H1 (cell line): Measurements from ENCODE around the gene TRIM29. TPM values are rescaled to one million over a fixed set of nuclear protein-coding genes. Genes with fewer than 3 reads are reported as not detected.
A peak's percentile ranks its signal among the peaks of the same experiment; 100 is the strongest.

Experiments used
- CTCF ChIA-PET: fragments of 300-600 bp; sonication (Branson Sonifier 250); formaldehyde crosslinking; loops from one replicate; lab custom pipeline; 2021; ENCODE audit not compliant: partially characterized antibody; lab: Charles Lee
- POLR2A ChIA-PET: fragments of 300-600 bp; sonication (Branson Sonifier 250); formaldehyde crosslinking; loops from one replicate; lab custom pipeline; 2021; ENCODE audit warnings: inconsistent platforms; ENCODE audit not compliant: partially characterized antibody; lab: Charles Lee
- DNase-seq, 2 experiments: peaks; one replicate each; pipeline versions ENCODE4 v3.0.0 to v3.0.0-alpha.2; 2010 to 2022; ENCODE audit warnings: low spot score in 2 of 2, low read depth in 1 of 2, mixed read lengths in 1 of 2
- FAIRE-seq: peaks from 2 replicates; lab custom pipeline; 2011; peaks lifted over from hg19 to GRCh38; lab: Jason Lieb, UNC
- H2AFZ ChIP-seq: 2 replicates; pipeline ENCODE4 v1.8.1; 2012; ENCODE audit warnings: low read length, inconsistent platforms
- H2AK5ac ChIP-seq: 2 replicates; pipeline ENCODE4 v1.6.1; 2013; ENCODE audit warnings: low read depth, low read length
- H2BK120ac ChIP-seq: replicated peaks from 2 replicates; pipeline ENCODE3; 2013; ENCODE audit warnings: low read depth, low read length, inconsistent platforms
- H2BK12ac ChIP-seq: 2 replicates; pipeline ENCODE4 v1.6.1; 2013; ENCODE audit warnings: low read depth, low read length
- H2BK15ac ChIP-seq: 2 replicates; pipeline ENCODE4 v1.6.1; 2013; ENCODE audit warnings: low read length
- H2BK20ac ChIP-seq: 2 replicates; pipeline ENCODE4 v1.6.1; 2013; ENCODE audit warnings: low read length
- H2BK5ac ChIP-seq: 2 replicates; pipeline ENCODE4 v1.6.1; 2013; ENCODE audit warnings: low read depth, low read length
- H3K14ac ChIP-seq: 2 replicates; pipeline ENCODE4 v1.6.1; 2013; ENCODE audit warnings: inconsistent platforms; ENCODE audit not compliant: insufficient read length
- H3K18ac ChIP-seq: 2 replicates; pipeline ENCODE4 v1.6.1; 2013; ENCODE audit warnings: low read length; ENCODE audit errors: extremely low read depth
- H3K23ac ChIP-seq: 2 replicates; pipeline ENCODE4 v1.6.1; 2013; ENCODE audit warnings: inconsistent platforms; ENCODE audit not compliant: insufficient read length
- H3K23me2 ChIP-seq: 2 replicates; pipeline ENCODE4 v1.6.1; 2013; ENCODE audit warnings: low read depth, low read length
- H3K27ac ChIP-seq: 2 replicates; pipeline ENCODE4 v1.6.1; 2011; ENCODE audit warnings: low read depth, low read length, inconsistent platforms
- H3K27me3 ChIP-seq, 4 experiments: replicated peaks in 1 of 4; 1 replicate in 1 of 4; 2 replicates in 3 of 4; pipeline versions ENCODE4 v1.6.1 to v1.8.1; 2011 to 2013; ENCODE audit warnings: low read length in 3 of 4, mild to moderate bottlenecking in 3 of 4, inconsistent platforms in 2 of 4, mixed read lengths in 2 of 4, moderate library complexity in 1 of 4; ENCODE audit not compliant: control insufficient read depth in 3 of 4, insufficient read depth in 3 of 4; ENCODE audit errors: extremely low read depth in 1 of 4
- H3K36me3 ChIP-seq, 4 experiments: 2 replicates each; pipeline versions ENCODE4 v1.6.1 to v1.8.1; 2011 to 2013; ENCODE audit warnings: mild to moderate bottlenecking in 4 of 4, low read length in 3 of 4, moderate library complexity in 2 of 4, control low read depth in 1 of 4, inconsistent platforms in 1 of 4; ENCODE audit not compliant: insufficient read depth in 4 of 4, control insufficient read depth in 2 of 4
- H3K4ac ChIP-seq: replicated peaks from 2 replicates; pipeline ENCODE3; 2013; ENCODE audit warnings: low read length, low read depth, mixed read lengths, inconsistent platforms; ENCODE audit not compliant: insufficient read length
- H3K4me1 ChIP-seq, 4 experiments: replicated peaks in 1 of 4; 1 replicate in 1 of 4; 2 replicates in 3 of 4; pipeline versions ENCODE4 v1.6.1 to v1.8.1; 2011 to 2013; ENCODE audit warnings: low read length in 3 of 4, inconsistent platforms in 2 of 4, mixed read lengths in 1 of 4; ENCODE audit not compliant: insufficient read depth in 4 of 4, control insufficient read depth in 3 of 4
- H3K4me2 ChIP-seq, 2 experiments: 2 replicates each; pipeline versions ENCODE4 v1.6.1 to v1.8.1; 2011 to 2013; ENCODE audit warnings: low read depth in 2 of 2, low read length in 2 of 2, control low read depth in 1 of 2, inconsistent platforms in 1 of 2, mild to moderate bottlenecking in 1 of 2; ENCODE audit not compliant: insufficient read depth in 1 of 2
- H3K4me3 ChIP-seq, 4 experiments: fragments of 200-600, 300-600 bp in 1 of 4; sonication (generic), shearing (Covaris generic), sonication (Bioruptor Twin) in 1 of 4; 2 replicates each; pipeline versions ENCODE4 v1.5.1 to v1.8.1; 2011 to 2016; ENCODE audit warnings: low read length in 4 of 4, low read depth in 3 of 4, control low read depth in 2 of 4, inconsistent platforms in 2 of 4, mild to moderate bottlenecking in 2 of 4, mixed read lengths in 1 of 4, moderate library complexity in 1 of 4; ENCODE audit not compliant: insufficient read depth in 2 of 4; ENCODE audit errors: extremely low read depth in 1 of 4
- H3K56ac ChIP-seq: replicated peaks from 2 replicates; pipeline ENCODE3; 2013; ENCODE audit warnings: low read depth, mild to moderate bottlenecking, mixed read lengths, low read length, inconsistent platforms; ENCODE audit not compliant: insufficient read length
- H3K79me1 ChIP-seq: 2 replicates; pipeline ENCODE4 v1.6.1; 2013; ENCODE audit warnings: low read depth, low read length, control low read depth
- H3K79me2 ChIP-seq, 2 experiments: 2 replicates each; pipeline versions ENCODE4 v1.6.1 to v1.8.1; 2012 to 2013; ENCODE audit warnings: low read length in 2 of 2, mild to moderate bottlenecking in 2 of 2, inconsistent platforms in 1 of 2; ENCODE audit not compliant: insufficient read depth in 2 of 2, control insufficient read depth in 1 of 2
- H3K9ac ChIP-seq, 4 experiments: replicated peaks in 1 of 4; 1 replicate in 1 of 4; 2 replicates in 3 of 4; pipeline versions ENCODE4 v1.6.1 to v1.8.1; 2011 to 2013; ENCODE audit warnings: low read depth in 3 of 4, low read length in 3 of 4, control low read depth in 2 of 4, mild to moderate bottlenecking in 2 of 4, moderate library complexity in 2 of 4, inconsistent platforms in 1 of 4; ENCODE audit errors: extremely low read depth in 1 of 4
- H3K9me3 ChIP-seq, 2 experiments: 2 replicates each; pipeline versions ENCODE4 v1.6.1 to v1.8.1; 2012 to 2013; ENCODE audit warnings: mild to moderate bottlenecking in 2 of 2, moderate library complexity in 2 of 2, control low read depth in 1 of 2, inconsistent platforms in 1 of 2, low read depth in 1 of 2, low read length in 1 of 2, mixed read lengths in 1 of 2; ENCODE audit not compliant: insufficient read depth in 2 of 2
- H4K20me1 ChIP-seq, 2 experiments: replicated peaks in 1 of 2; 2 replicates each; pipeline versions ENCODE3 to v1.8.1; 2011 to 2013; ENCODE audit warnings: inconsistent platforms in 2 of 2, low read length in 2 of 2, mild to moderate bottlenecking in 1 of 2; ENCODE audit not compliant: insufficient read depth in 2 of 2, control insufficient read depth in 1 of 2
- H4K5ac ChIP-seq: 2 replicates; pipeline ENCODE4 v1.6.1; 2013; ENCODE audit warnings: low read length, low read depth, mixed read lengths, inconsistent platforms; ENCODE audit not compliant: insufficient read length
- H4K8ac ChIP-seq: 2 replicates; pipeline ENCODE4 v1.8.0; 2013; ENCODE audit warnings: mild to moderate bottlenecking, moderate library complexity, low read length, inconsistent platforms; ENCODE audit not compliant: insufficient read depth; ENCODE audit errors: extremely low read depth
- H4K91ac ChIP-seq: replicated peaks from 2 replicates; pipeline ENCODE3; 2013; ENCODE audit warnings: low read length, mixed read lengths, inconsistent platforms; ENCODE audit not compliant: insufficient read length
- HDAC6 ChIP-seq: IDR thresholded peaks from one replicate; pipeline ENCODE4 v1.7.1; 2012; ENCODE audit warnings: low read depth, mild to moderate bottlenecking, inconsistent platforms, low read length, moderate library complexity
- RXRA ChIP-seq: IDR thresholded peaks from 2 replicates; pipeline ENCODE4 v1.6.1; 2011; ENCODE audit warnings: low read depth, mild to moderate bottlenecking, low read length, moderate library complexity; ENCODE audit not compliant: insufficient read depth
- SP2 ChIP-seq: IDR thresholded peaks from 2 replicates; pipeline ENCODE4 v1.6.1; 2012; ENCODE audit warnings: mild to moderate bottlenecking, low read length, inconsistent platforms
- WGBS, 2 experiments: shearing (Covaris generic) in 1 of 2; methylation state at CpG; one replicate each; pipeline versions ENCODE4 v1.1.6 to v1.1.7; 2013 to 2015; ENCODE audit warnings: low lambda C conversion rate in 2 of 2, mixed read lengths in 2 of 2, inconsistent platforms in 1 of 2, low coverage in 1 of 2, missing lambda C conversion rate in 1 of 2; ENCODE audit not compliant: insufficient replicate concordance in 2 of 2, insufficient coverage in 1 of 2, insufficient read length in 1 of 2; ENCODE audit errors: extremely low coverage in 1 of 2, missing lambda C conversion rate in 1 of 2; 5-methylcytosine and 5-hydroxymethylcytosine counted together
- polyA plus RNA-seq, 7 experiments: library from polyadenylated mRNA; depleted of rRNA in 3 of 7; stranded (reverse) in 5 of 7; unstranded in 2 of 7; fragments of >200 nt in 5 of 7; fragments of 200-250 nt in 2 of 7; gene quantifications; 1 replicate in 5 of 7; 2 replicates in 1 of 7; 4 replicates in 1 of 7; pipeline versions ENCODE4 v1.2.1 to v1.2.3, GENCODE V29; 2011 to 2013; ENCODE audit warnings: missing spikeins in 2 of 7, mixed read lengths in 2 of 7
- total RNA-seq: library from RNA; stranded (reverse); fragmentation: NEBNext Ultra II Directional; extraction: Animal tissue kit (Norgen Biotek cat#: 25700); gene quantifications from 2 replicates; pipeline ENCODE4 v1.2.1, GENCODE V29; 2021

The TRIM29 gene
- total and polyA plus RNA-seq, 2 of the 8 experiments (the other 6 are each of a cell fraction or from before 2014, with no cell fraction given): 0.17 to 0.43 TPM

GRCh38 chr11:120097721-120098385 is 40.1 kb downstream of the TRIM29 start:
- H3K27ac ChIP-seq: no peak overlapping the region
- DNase-seq (no peak), FAIRE-seq (no peak)
- H3K27me3 ChIP-seq: peaks cover 0 to 34% (median 20%) of the 10 kb centered on the region in 4 experiments; a peak in 5 of 7 replicates
- H3K4me3 ChIP-seq: no peak overlapping the region
- no peak overlapping the region for H3K14ac ChIP-seq
- no peak overlapping the region for H3K23ac ChIP-seq
- no peak overlapping the region for H2BK20ac ChIP-seq
- no peaks in the 10 kb centered on the region for H4K20me1 ChIP-seq
- no peaks in the 10 kb centered on the region for H3K79me1 ChIP-seq
- no peak overlapping the region for H3K56ac ChIP-seq
- H3K36me3 ChIP-seq: no peaks in the 10 kb centered on the region
- H2AK5ac ChIP-seq: no peak overlapping the region; the same call in 1 of the 2 replicates
- H3K4me1 ChIP-seq: peaks cover 0 to 12% (median 7%) of the 10 kb centered on the region in 4 experiments; a peak in 4 of 7 replicates
- peak overlapping the region in 1 of 2 experiments; percentile 55; a peak in 1 of 4 replicates for H3K4me2 ChIP-seq
- no peak overlapping the region for H2BK120ac ChIP-seq
- H2AFZ ChIP-seq: no peak overlapping the region
- no peak overlapping the region for H3K4ac ChIP-seq
- H2BK15ac ChIP-seq: peak overlapping the region; percentile 46; the same call in 1 of the 2 replicates
- no peak overlapping the region for H4K91ac ChIP-seq
- H4K8ac ChIP-seq: no peak overlapping the region
- H3K23me2 ChIP-seq: no peaks in the 10 kb centered on the region
- no peak overlapping the region for H2BK5ac ChIP-seq
- no peak overlapping the region for H4K5ac ChIP-seq
- no peaks in the 10 kb centered on the region for H3K79me2 ChIP-seq
- 0 out of 2 replicates have a peak overlapping the region, but pooled peaks have one; percentile 63 for H2BK12ac ChIP-seq
- ChIA-PET POLR2A (no interaction called here), CTCF (interaction anchor here (0.6 to 6.4 kb wide), 14 partner anchors 9 to 490 kb away, joined by 3 to 45 read pairs (median 3); no protein-coding TSS in a partner anchor)
- H3K9ac ChIP-seq: no peak overlapping the region
- 56% methylated on average over 8 of the region's 10 CpGs; no CpG with 5 or more reads in 1 of the 2 experiments for WGBS, 2 experiments
- no peak overlapping the region; the same call in 1 of the 2 replicates for H3K18ac ChIP-seq
- H3K9me3 ChIP-seq: no peaks in the 10 kb centered on the region
- TF ChIP-seq HDAC6: no peak
- TF ChIP-seq SP2: no peak
- TF ChIP-seq RXRA: no peak
